ENCODE data around the gene ADAMTS12.

GRCh38 chr5:33583332-33583731 is 308.5 kb downstream of the ADAMTS12 start:
- no peak for TF ChIP-seq ARNTL (CRISPR knock-in tag; IDR thresholded peaks at IDR 0.05; ENCODE audit: borderline replicate concordance, low read depth)
- no peak for TF ChIP-seq ZFP30 (CRISPR knock-in tag; IDR thresholded peaks at IDR 0.05)
- no peak for TF ChIP-seq ZFP3 (CRISPR knock-in tag; IDR thresholded peaks at IDR 0.05)
- TF ChIP-seq TCF4 (CRISPR knock-in tag; IDR thresholded peaks at IDR 0.05; ENCODE audit: borderline replicate concordance): no peak
- TF ChIP-seq PATZ1 (CRISPR knock-in tag; IDR thresholded peaks at IDR 0.05; ENCODE audit: borderline replicate concordance): no peak

Data from SK-N-SH treated with all-trans-retinoic acid at 6 μM for 48 hours (cell line).